ENCODE measurements around the gene KAZN. TPM values are rescaled to one million over a fixed set of nuclear protein-coding genes. Genes with fewer than 3 reads are reported as not detected.
A peak's percentile ranks its signal among the peaks of the same experiment; 100 is the strongest.

Gene KAZN
- polyA plus RNA-seq, 1 donor (not counting 4 experiments of a cell fraction or from before 2014, with no cell fraction given): 5.9 TPM

- no peaks in the 10 kb centered on the region for H3K27me3 ChIP-seq (ENCODE audit: control insufficient read depth, extremely low read depth, insufficient read depth, low read length)
- TF ChIP-seq CTCF (optimal IDR thresholded peaks at IDR 0.05 in 1 of 3, IDR thresholded peaks at IDR 0.05 in 1 of 3, conservative IDR thresholded peaks at IDR 0.05 in 1 of 3; ENCODE audit: extremely low read depth in 1 of 3, insufficient read depth in 2 of 3, low read length in 3 of 3) (no peak), EZH2 (IDR thresholded peaks at IDR 0.05; ENCODE audit: low read length) (no peak)
- H3K4me3 ChIP-seq (ENCODE audit: control insufficient read depth in 2 of 3, extremely low read depth in 1 of 3, insufficient read depth in 2 of 3, low read depth in 1 of 3, low read length in 3 of 3): no peak overlapping the region
- no peaks in the 10 kb centered on the region for H3K9me3 ChIP-seq (ENCODE audit: control insufficient read depth, low read depth, low read length)
- H3K9ac ChIP-seq (ENCODE audit: control insufficient read depth, extremely low read depth, insufficient read depth, low read length): no peak overlapping the region
- peak overlapping the region; percentile 78 for H3K27ac ChIP-seq (ENCODE audit: control insufficient read depth, insufficient read depth, low read length)
- no peak for FAIRE-seq
- DNase-seq (ENCODE audit: low read depth, low spot score): no peak
- H3K4me1 ChIP-seq (ENCODE audit: control insufficient read depth, extremely low read depth, insufficient read depth, low read length): peaks cover 24% of the 10 kb centered on the region
- H3K79me2 ChIP-seq (ENCODE audit: control insufficient read depth, insufficient read depth, low read length): no peaks in the 10 kb centered on the region
- dilution Hi-C loops (cut with MboI; ENCODE audit: extremely low pct_ligation_motif_present, low sequenced_read_pairs): no loop called here
- H2AFZ ChIP-seq (ENCODE audit: control insufficient read depth, low read length): no peak overlapping the region
- H3K4me2 ChIP-seq (ENCODE audit: control insufficient read depth, extremely low read depth, insufficient read depth, low read depth, low read length): peak overlapping the region; percentile 51
- H3K9me1 ChIP-seq (ENCODE audit: control insufficient read depth, extremely low read depth, insufficient read depth, low read length): no peaks in the 10 kb centered on the region
- no peaks in the 10 kb centered on the region for H3K36me3 ChIP-seq (ENCODE audit: control insufficient read depth in 2 of 2, extremely low read depth in 1 of 2, insufficient read depth in 2 of 2, low read length in 2 of 2)
- H4K20me1 ChIP-seq (ENCODE audit: control insufficient read depth, extremely low read depth, insufficient read depth, low read length): no peaks in the 10 kb centered on the region
Observed at GRCh38 chr1:14741532-14741931, 143.0 kb downstream of the KAZN start.

GRCh38 chr1:14742181-14742980 lies 143.9 kb downstream of the KAZN start:
- no peaks in the 10 kb centered on the region for H3K9me3 ChIP-seq (ENCODE audit: control insufficient read depth, low read depth, low read length)
- FAIRE-seq (peak; percentile 96), DNase-seq (ENCODE audit: low read depth, low spot score) (peak; percentile 95)
- dilution Hi-C loops (cut with MboI; ENCODE audit: extremely low pct_ligation_motif_present, low sequenced_read_pairs): no loop called here
- H3K36me3 ChIP-seq (ENCODE audit: control insufficient read depth in 2 of 2, extremely low read depth in 1 of 2, insufficient read depth in 2 of 2, low read length in 2 of 2): no peaks in the 10 kb centered on the region
- peak overlapping the region; percentile 70 for H2AFZ ChIP-seq (ENCODE audit: control insufficient read depth, low read length)
- no peaks in the 10 kb centered on the region for H4K20me1 ChIP-seq (ENCODE audit: control insufficient read depth, extremely low read depth, insufficient read depth, low read length)
- no peaks in the 10 kb centered on the region for H3K9me1 ChIP-seq (ENCODE audit: control insufficient read depth, extremely low read depth, insufficient read depth, low read length)
- H3K79me2 ChIP-seq (ENCODE audit: control insufficient read depth, insufficient read depth, low read length): no peaks in the 10 kb centered on the region
- H3K9ac ChIP-seq (ENCODE audit: control insufficient read depth, extremely low read depth, insufficient read depth, low read length): peak overlapping the region; percentile 68
- H3K27me3 ChIP-seq (ENCODE audit: control insufficient read depth, extremely low read depth, insufficient read depth, low read length): no peaks in the 10 kb centered on the region
- H3K4me3 ChIP-seq (ENCODE audit: control insufficient read depth in 2 of 3, extremely low read depth in 1 of 3, insufficient read depth in 2 of 3, low read depth in 1 of 3, low read length in 3 of 3): no peak overlapping the region
- TF ChIP-seq CTCF (optimal IDR thresholded peaks at IDR 0.05 in 1 of 3, IDR thresholded peaks at IDR 0.05 in 1 of 3, conservative IDR thresholded peaks at IDR 0.05 in 1 of 3; ENCODE audit: extremely low read depth in 1 of 3, insufficient read depth in 2 of 3, low read length in 3 of 3) (no peak), EZH2 (IDR thresholded peaks at IDR 0.05; ENCODE audit: low read length) (no peak)
- peak overlapping the region; percentile 94 for H3K27ac ChIP-seq (ENCODE audit: control insufficient read depth, insufficient read depth, low read length)
- H3K4me1 ChIP-seq (ENCODE audit: control insufficient read depth, extremely low read depth, insufficient read depth, low read length): peaks cover 24% of the 10 kb centered on the region
- H3K4me2 ChIP-seq (ENCODE audit: control insufficient read depth, extremely low read depth, insufficient read depth, low read depth, low read length): peak overlapping the region; percentile 57
